GM12878 (cell line): ENCODE results near the gene SUPT6H.

Experiments used
- DPF2 ChIP-seq: fragments of 450-650 bp; IDR thresholded peaks from 2 replicates; pipeline ENCODE4 v1.6.1; 2017; ENCODE audit warnings: mild to moderate bottlenecking
- EGR1 ChIP-seq, 2 experiments: IDR thresholded peaks; 1 replicate in 1 of 2; 2 replicates in 1 of 2; pipeline ENCODE4 v1.6.1; 2011 to 2012; ENCODE audit warnings: low read depth in 2 of 2, low read length in 2 of 2, borderline replicate concordance in 1 of 2, mild to moderate bottlenecking in 1 of 2, moderate library complexity in 1 of 2
- FOXK2 ChIP-seq: fragments of 450-650 bp; IDR thresholded peaks from 2 replicates; pipeline ENCODE4 v1.6.1; 2017; ENCODE audit warnings: mild to moderate bottlenecking, moderate library complexity
- FOXM1 ChIP-seq: IDR thresholded peaks from 2 replicates; pipeline ENCODE4 v1.6.1; 2012; ENCODE audit warnings: low read depth, mild to moderate bottlenecking, inconsistent platforms, low read length, moderate library complexity
- TF ChIP-seq, protein P1 (sequence below): fragments of 450-650 bp; IDR thresholded peaks from 2 replicates; pipeline ENCODE4 v1.6.1; 2016; ENCODE audit warnings: mild to moderate bottlenecking
- TF ChIP-seq, protein P2 (sequence below), 3 experiments: IDR thresholded peaks in 2 of 3; conservative IDR thresholded peaks in 1 of 3; 2 replicates each; pipeline ENCODE4 v1.5.1; 2011; ENCODE audit warnings: low read depth in 3 of 3, low read length in 3 of 3, mild to moderate bottlenecking in 3 of 3, control low read depth in 2 of 3, moderate library complexity in 2 of 3, inconsistent platforms in 1 of 3, mixed read lengths in 1 of 3; ENCODE audit not compliant: control insufficient read depth in 2 of 3, insufficient read depth in 1 of 3; ENCODE audit errors: extremely low read depth in 1 of 3
- TF ChIP-seq, protein P3 (sequence below): IDR thresholded peaks from 2 replicates; pipeline ENCODE4 v1.6.1; 2012; ENCODE audit warnings: mild to moderate bottlenecking, low read depth, low read length

DNA sequence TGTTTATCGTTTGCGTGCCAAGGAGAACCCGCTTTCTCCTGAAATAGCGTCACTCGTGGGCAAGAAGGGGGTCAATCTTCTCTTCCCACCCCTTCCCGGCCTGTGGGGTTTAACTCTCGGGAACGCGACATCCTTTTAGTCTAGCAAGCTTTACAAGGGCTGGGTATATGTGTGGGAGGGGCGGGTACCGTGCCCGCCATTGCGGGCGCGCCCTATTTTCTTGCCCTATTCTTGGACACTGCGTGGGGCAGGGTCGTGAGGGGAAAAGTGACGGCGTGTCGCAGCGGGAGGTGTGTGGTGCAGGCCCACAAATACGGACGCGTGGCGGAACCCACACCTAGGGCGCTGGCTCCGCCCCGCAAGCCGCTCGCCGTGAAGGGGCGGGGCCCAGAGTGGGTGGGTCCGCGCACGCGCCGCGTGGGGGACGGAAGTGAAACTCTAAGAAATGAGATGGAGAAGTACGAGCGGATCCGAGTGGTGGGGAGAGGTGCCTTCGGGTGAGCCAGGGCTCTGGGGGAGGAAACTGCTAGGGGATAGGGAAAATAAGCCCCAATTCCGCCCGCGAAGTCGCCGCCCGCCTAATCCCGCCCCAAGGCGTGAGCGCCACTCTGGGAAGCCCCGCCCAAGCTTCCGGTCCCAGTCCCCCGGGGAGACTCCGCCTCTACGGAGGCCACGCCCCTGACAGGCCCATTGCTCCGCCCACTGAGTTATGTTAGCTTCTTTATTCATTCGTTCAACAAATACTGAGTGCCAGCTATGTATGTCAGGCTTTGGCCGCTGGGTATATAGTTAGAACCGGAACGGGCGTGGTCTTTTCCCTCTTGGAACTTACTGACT, 66.6 kb downstream of the SUPT6H start, which contains the start of gene NEK8:
- TF ChIP-seq EGR1 (IDR thresholded peaks at IDR 0.05; ENCODE audit: borderline replicate concordance in 1 of 2, low read depth in 2 of 2, low read length in 2 of 2) (no peak), DPF2 (peak; percentile 83; the same call in 1 of the 2 replicates), FOXK2 (no peak), FOXM1 (no peak)
- TF ChIP-seq, protein P1, sequence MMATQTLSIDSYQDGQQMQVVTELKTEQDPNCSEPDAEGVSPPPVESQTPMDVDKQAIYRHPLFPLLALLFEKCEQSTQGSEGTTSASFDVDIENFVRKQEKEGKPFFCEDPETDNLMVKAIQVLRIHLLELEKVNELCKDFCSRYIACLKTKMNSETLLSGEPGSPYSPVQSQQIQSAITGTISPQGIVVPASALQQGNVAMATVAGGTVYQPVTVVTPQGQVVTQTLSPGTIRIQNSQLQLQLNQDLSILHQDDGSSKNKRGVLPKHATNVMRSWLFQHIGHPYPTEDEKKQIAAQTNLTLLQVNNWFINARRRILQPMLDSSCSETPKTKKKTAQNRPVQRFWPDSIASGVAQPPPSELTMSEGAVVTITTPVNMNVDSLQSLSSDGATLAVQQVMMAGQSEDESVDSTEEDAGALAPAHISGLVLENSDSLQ, result peak; percentile 84
- TF ChIP-seq, protein P2, sequence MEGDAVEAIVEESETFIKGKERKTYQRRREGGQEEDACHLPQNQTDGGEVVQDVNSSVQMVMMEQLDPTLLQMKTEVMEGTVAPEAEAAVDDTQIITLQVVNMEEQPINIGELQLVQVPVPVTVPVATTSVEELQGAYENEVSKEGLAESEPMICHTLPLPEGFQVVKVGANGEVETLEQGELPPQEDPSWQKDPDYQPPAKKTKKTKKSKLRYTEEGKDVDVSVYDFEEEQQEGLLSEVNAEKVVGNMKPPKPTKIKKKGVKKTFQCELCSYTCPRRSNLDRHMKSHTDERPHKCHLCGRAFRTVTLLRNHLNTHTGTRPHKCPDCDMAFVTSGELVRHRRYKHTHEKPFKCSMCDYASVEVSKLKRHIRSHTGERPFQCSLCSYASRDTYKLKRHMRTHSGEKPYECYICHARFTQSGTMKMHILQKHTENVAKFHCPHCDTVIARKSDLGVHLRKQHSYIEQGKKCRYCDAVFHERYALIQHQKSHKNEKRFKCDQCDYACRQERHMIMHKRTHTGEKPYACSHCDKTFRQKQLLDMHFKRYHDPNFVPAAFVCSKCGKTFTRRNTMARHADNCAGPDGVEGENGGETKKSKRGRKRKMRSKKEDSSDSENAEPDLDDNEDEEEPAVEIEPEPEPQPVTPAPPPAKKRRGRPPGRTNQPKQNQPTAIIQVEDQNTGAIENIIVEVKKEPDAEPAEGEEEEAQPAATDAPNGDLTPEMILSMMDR (IDR thresholded peaks at IDR 0.05 in 2 of 3, conservative IDR thresholded peaks at IDR 0.05 in 1 of 3; ENCODE audit: control insufficient read depth in 2 of 3, extremely low read depth in 1 of 3, insufficient read depth in 1 of 3, low read depth in 3 of 3, low read length in 3 of 3), result no peak
- TF ChIP-seq, protein P3, sequence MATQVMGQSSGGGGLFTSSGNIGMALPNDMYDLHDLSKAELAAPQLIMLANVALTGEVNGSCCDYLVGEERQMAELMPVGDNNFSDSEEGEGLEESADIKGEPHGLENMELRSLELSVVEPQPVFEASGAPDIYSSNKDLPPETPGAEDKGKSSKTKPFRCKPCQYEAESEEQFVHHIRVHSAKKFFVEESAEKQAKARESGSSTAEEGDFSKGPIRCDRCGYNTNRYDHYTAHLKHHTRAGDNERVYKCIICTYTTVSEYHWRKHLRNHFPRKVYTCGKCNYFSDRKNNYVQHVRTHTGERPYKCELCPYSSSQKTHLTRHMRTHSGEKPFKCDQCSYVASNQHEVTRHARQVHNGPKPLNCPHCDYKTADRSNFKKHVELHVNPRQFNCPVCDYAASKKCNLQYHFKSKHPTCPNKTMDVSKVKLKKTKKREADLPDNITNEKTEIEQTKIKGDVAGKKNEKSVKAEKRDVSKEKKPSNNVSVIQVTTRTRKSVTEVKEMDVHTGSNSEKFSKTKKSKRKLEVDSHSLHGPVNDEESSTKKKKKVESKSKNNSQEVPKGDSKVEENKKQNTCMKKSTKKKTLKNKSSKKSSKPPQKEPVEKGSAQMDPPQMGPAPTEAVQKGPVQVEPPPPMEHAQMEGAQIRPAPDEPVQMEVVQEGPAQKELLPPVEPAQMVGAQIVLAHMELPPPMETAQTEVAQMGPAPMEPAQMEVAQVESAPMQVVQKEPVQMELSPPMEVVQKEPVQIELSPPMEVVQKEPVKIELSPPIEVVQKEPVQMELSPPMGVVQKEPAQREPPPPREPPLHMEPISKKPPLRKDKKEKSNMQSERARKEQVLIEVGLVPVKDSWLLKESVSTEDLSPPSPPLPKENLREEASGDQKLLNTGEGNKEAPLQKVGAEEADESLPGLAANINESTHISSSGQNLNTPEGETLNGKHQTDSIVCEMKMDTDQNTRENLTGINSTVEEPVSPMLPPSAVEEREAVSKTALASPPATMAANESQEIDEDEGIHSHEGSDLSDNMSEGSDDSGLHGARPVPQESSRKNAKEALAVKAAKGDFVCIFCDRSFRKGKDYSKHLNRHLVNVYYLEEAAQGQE, result no peak
